Vagina (tissue), 2 donors: Measurements from ENCODE around the gene ACP7. TPM values are rescaled to one million over a fixed set of nuclear protein-coding genes. Genes with fewer than 3 reads are reported as not detected.

Experiments used
- DNase-seq, 2 donors: peaks; one replicate each; pipeline ENCODE4 v3.0.0-alpha.2; 2017; ENCODE audit errors: extremely low spot score in 2 of 2
- H3K27ac ChIP-seq: fragments of 200-600 bp; sonication (generic); one replicate; pipeline ENCODE4 v1.5.1; 2019
- H3K27me3 ChIP-seq: fragments of 200-600 bp; sonication (generic); one replicate; pipeline ENCODE4 v1.5.1; 2019
- H3K36me3 ChIP-seq, 2 donors: fragments of 200-600 bp; sonication (generic); one replicate each; pipeline ENCODE4 v1.5.1; 2017 to 2019
- H3K4me1 ChIP-seq: fragments of 200-600 bp; sonication (generic); one replicate; pipeline ENCODE4 v1.5.1; 2019
- H3K4me3 ChIP-seq, 2 donors: fragments of 200-600 bp; sonication (generic); 1 replicate in 1 of 2; 2 replicates in 1 of 2; pipeline ENCODE4 v1.5.1; 2016 to 2019
- H3K9me3 ChIP-seq: fragments of 200-600 bp; sonication (generic); one replicate; pipeline ENCODE4 v1.5.1; 2019
- POLR2A ChIP-seq, 2 donors: fragments of 450-650 bp; IDR thresholded peaks; one replicate each; pipeline ENCODE4 v1.6.1; 2017; ENCODE audit warnings: antibody characterized with exemption in 2 of 2, mild to moderate bottlenecking in 2 of 2, moderate library complexity in 2 of 2
- POLR2AphosphoS5 ChIP-seq, 2 donors: sonication (generic); formaldehyde crosslinking; IDR thresholded peaks; one replicate each; pipeline ENCODE4 v1.9.0; 2017; ENCODE audit warnings: antibody characterized with exemption in 2 of 2, mild to moderate bottlenecking in 2 of 2, low read depth in 1 of 2; ENCODE audit not compliant: insufficient read depth in 1 of 2
- intact Hi-C: fragments of 100-400 bp; cut with DNase I; formaldehyde crosslinking; loops from one replicate; pipeline ENCODE4 v1.15.1; 2023
- total RNA-seq: library from RNA; depleted of rRNA; stranded (reverse); fragments of >200 nt; gene quantifications from one replicate; pipeline ENCODE4 v1.2.3, GENCODE V29; 2016
- TF ChIP-seq, protein P1 (sequence below), 3 experiments: fragments of 450-650 bp in 2 of 3; fragments of 200-600 bp in 1 of 3; sonication (generic) in 1 of 3; IDR thresholded peaks; one replicate each; pipeline ENCODE4 v1.5.1; 2017 to 2019; ENCODE audit warnings: antibody characterized with exemption in 3 of 3, mild to moderate bottlenecking in 2 of 3, moderate library complexity in 2 of 3

Gene ACP7
- total RNA-seq, 1 donor from 2014 or later, result not detected

DNA sequence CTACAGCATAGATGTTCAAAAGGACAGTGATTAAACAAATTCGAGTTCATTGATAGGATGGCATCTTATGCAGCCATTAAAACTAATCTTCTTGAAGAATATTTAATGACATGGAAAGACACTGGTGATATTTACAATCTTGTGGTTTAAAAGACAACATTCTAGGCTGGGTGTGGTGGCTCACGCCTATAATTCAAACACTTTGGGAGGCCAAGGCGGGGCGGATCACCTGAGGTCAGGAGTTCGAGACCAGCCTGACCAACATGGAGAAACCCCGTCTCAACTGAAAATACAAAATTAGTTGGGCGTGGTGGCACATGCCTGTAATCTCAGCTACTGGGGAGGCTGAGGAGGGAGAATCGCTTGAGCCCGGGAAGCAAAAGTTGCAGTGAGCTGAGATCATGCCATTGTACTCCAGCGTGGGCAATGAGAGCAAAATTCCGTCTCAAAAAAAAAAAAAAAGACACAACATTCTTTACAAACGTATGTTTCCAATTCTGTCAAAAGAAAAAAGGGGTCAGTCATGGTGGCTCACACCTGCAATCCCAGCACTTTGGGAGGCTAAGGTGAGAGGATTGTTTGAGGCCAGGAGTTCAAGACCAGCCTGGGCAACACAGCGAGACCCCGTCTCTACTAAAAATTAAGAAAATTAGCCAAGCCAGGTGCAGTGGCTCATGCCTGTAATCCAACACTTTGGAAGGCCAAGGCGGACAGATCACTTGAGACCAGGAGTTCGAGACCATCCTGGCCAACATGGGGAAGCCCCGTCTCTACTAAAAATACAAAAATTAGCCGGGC lies 39.0 kb downstream of the ACP7 start:
- H3K27ac ChIP-seq, result no peak overlapping the region
- DNase-seq, result no peak
- peaks cover 23% of the 10 kb centered on the region for H3K4me1 ChIP-seq
- TF ChIP-seq POLR2A (IDR thresholded peaks at IDR 0.05), result no peak
- no peak for TF ChIP-seq POLR2AphosphoS5 (IDR thresholded peaks at IDR 0.05; ENCODE audit: insufficient read depth in 1 of 2, low read depth in 1 of 2)
- TF ChIP-seq, protein P1, sequence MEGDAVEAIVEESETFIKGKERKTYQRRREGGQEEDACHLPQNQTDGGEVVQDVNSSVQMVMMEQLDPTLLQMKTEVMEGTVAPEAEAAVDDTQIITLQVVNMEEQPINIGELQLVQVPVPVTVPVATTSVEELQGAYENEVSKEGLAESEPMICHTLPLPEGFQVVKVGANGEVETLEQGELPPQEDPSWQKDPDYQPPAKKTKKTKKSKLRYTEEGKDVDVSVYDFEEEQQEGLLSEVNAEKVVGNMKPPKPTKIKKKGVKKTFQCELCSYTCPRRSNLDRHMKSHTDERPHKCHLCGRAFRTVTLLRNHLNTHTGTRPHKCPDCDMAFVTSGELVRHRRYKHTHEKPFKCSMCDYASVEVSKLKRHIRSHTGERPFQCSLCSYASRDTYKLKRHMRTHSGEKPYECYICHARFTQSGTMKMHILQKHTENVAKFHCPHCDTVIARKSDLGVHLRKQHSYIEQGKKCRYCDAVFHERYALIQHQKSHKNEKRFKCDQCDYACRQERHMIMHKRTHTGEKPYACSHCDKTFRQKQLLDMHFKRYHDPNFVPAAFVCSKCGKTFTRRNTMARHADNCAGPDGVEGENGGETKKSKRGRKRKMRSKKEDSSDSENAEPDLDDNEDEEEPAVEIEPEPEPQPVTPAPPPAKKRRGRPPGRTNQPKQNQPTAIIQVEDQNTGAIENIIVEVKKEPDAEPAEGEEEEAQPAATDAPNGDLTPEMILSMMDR (IDR thresholded peaks at IDR 0.05), result no peak
- intact Hi-C loops, result loop anchor here (2.0 to 10.0 kb wide), 3 partner anchors 59 to 352 kb away; no protein-coding TSS in a partner anchor
- H3K27me3 ChIP-seq, result no peaks in the 10 kb centered on the region
- H3K9me3 ChIP-seq, result no peaks in the 10 kb centered on the region
- H3K36me3 ChIP-seq, result no peaks in the 10 kb centered on the region
- no peak overlapping the region for H3K4me3 ChIP-seq

DNA sequence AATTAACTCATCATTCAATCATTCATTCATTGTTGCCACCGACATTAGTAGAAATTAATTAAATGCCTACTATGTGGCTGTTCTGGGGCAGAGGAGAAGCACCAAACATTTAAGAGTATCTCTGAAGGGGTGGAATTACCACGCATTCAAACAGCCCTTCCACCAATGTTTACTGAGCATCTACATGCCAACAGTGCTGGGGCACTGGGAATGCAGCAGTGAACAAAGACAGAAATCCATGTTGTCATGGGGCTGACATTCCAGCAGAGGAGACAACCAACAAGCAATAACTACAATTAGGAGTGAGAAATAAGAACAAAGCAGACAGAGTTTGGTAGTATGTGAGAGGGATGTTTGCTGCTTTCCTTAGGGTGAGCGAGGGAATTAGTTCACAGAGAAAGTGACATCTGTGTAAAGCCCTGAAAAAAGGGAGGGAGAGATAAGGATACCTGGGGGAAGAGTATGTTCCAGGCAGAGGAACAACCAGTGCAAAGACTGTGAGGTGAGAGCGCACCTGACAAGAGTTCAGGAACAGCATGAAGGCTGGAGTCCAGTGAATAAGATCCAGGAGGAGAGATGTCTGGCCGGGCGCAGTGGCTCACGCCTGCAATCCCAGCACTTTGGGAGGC lies 40.1 kb downstream of the ACP7 start:
- H3K36me3 ChIP-seq, result no peaks in the 10 kb centered on the region
- DNase-seq, result no peak
- no peaks in the 10 kb centered on the region for H3K9me3 ChIP-seq
- no peak overlapping the region for H3K27ac ChIP-seq
- TF ChIP-seq, protein P1 (IDR thresholded peaks at IDR 0.05), result no peak
- TF ChIP-seq POLR2A (IDR thresholded peaks at IDR 0.05), result no peak
- no peak for TF ChIP-seq POLR2AphosphoS5 (IDR thresholded peaks at IDR 0.05; ENCODE audit: insufficient read depth in 1 of 2, low read depth in 1 of 2)
- intact Hi-C loops, result loop anchor here (5.0 to 10.0 kb wide), 2 partner anchors 58 to 351 kb away; no protein-coding TSS in a partner anchor
- H3K4me1 ChIP-seq, result peaks cover 34% of the 10 kb centered on the region
- H3K27me3 ChIP-seq, result no peaks in the 10 kb centered on the region
- no peak overlapping the region for H3K4me3 ChIP-seq

DNA sequence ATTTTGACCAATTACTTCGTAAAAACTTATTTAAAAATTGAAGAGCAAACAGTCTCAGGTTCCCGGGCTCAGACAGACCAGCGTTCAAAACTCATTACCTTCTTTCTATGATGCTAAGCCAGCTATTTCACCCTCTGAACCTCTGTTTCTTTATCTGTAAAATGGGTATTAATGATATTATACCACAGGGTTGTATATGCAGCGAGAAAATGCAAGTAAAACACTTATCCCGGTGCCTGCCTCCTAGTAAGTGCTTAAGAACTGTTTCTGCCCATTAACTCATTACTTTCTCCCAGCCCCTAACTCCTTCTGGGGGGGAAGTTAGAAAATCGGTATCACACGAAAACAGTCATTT lies 41.0 kb downstream of the ACP7 start:
- intact Hi-C loops, result loop anchor here (10.0 kb wide), 1 partner anchor 350 kb away; no protein-coding TSS in a partner anchor
- Histone ChIP-seq H3K4me1 (peaks cover 44% of the 10 kb centered on the region), H3K4me3 (peak overlapping the region; percentile 86 to 91), H3K27me3 (no peaks in the 10 kb centered on the region), H3K36me3 (no peaks in the 10 kb centered on the region), H3K9me3 (no peaks in the 10 kb centered on the region), H3K27ac (peak overlapping the region; percentile 70)
- DNase-seq, result no peak
- no peak for TF ChIP-seq POLR2AphosphoS5 (IDR thresholded peaks at IDR 0.05; ENCODE audit: insufficient read depth in 1 of 2, low read depth in 1 of 2)
- no peak for TF ChIP-seq POLR2A (IDR thresholded peaks at IDR 0.05)
- TF ChIP-seq, protein P1 (IDR thresholded peaks at IDR 0.05), result no peak

DNA sequence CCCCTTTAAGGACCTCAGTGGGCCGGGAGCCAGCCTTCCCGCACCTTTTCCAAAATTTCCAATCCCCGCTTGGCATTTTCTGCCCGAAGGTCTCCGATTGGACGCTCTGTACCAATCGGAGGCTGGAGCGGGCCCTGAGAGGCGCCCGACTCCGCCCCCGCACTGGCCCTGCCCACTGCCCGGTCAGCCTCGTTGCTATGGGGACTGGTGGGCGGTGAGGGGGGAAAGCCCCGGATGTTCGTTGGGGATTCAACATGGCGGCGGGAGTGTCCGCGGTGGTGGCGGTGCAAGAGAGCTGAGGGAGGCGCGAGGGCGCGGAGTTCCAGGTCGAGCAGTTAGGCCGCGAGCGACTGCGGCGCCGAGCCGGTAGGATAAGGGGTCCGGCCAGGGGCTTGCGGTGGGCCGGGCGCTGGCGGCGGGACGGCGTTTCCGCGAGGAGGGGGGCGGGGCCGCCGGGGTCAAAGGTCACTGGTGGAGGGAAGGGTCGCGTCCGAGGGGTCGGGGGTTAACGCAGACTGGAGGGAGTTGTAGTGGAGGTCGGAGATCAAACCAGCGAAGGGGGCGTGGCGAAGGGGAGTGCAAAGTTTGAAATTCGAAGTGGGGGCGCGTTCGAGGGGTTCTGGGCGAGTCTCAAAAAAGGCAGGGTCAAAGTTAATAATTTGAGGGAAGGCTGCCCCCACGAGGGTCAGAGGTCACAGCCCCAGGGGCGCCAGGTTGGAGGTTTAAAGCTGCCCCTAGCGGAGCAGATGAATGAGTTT lies 41.6 kb downstream of the ACP7 start, which contains the start of gene PAK4:
TSS of gene PAK4 (plus strand) at position 233 of the 758 bp plus-strand sequence. CDS start 43,768 bp downstream, outside the sequence.
- Histone ChIP-seq H3K27ac (peak within 1 kb of the TSS; percentile 89), H3K36me3 (no peaks in the 10 kb centered on the region), H3K9me3 (no peaks in the 10 kb centered on the region), H3K4me3 (peak within 1 kb of the TSS; percentile 86 to 91), H3K27me3 (no peaks in the 10 kb centered on the region), H3K4me1 (peaks cover 49% of the 10 kb centered on the region)
- peak; percentile 90 to 92 for TF ChIP-seq POLR2AphosphoS5 (IDR thresholded peaks at IDR 0.05; ENCODE audit: insufficient read depth in 1 of 2, low read depth in 1 of 2)
- no peak for TF ChIP-seq POLR2A (IDR thresholded peaks at IDR 0.05)
- TF ChIP-seq, protein P1 (IDR thresholded peaks at IDR 0.05), result peak in 1 of 3 experiments; percentile 13
- intact Hi-C loops, result loop anchor here (10.0 kb wide), 1 partner anchor 349 kb away; no protein-coding TSS in a partner anchor
- peak in 1 of 2 donors; percentile 97 for DNase-seq
